Trophoblast cell (in vitro differentiated cells and primary cell): ENCODE measurements around the gene FSD2.

ENCODE experiments used
- DNase-seq, 2 donors: peaks; one replicate each; pipeline ENCODE4 v3.0.0-alpha.2; 2016
- H2AFZ ChIP-seq: 2 replicates; pipeline ENCODE4 v1.6.1; 2013; ENCODE audit warnings: low read length, moderate library complexity, mild to moderate bottlenecking; ENCODE audit not compliant: insufficient read depth, poor library complexity
- H2AK5ac ChIP-seq: 2 replicates; pipeline ENCODE4 v1.6.1; 2013; ENCODE audit warnings: mild to moderate bottlenecking, low read length
- H2BK120ac ChIP-seq: 2 replicates; pipeline ENCODE4 v1.6.1; 2013; ENCODE audit warnings: low read length, mild to moderate bottlenecking, moderate library complexity; ENCODE audit not compliant: insufficient read depth, poor library complexity
- H2BK12ac ChIP-seq: 2 replicates; pipeline ENCODE4 v1.6.1; 2013; ENCODE audit warnings: mild to moderate bottlenecking, low read length, moderate library complexity
- H2BK5ac ChIP-seq: 2 replicates; pipeline ENCODE4 v1.6.1; 2013; ENCODE audit warnings: low read length, low read depth, moderate library complexity, mild to moderate bottlenecking; ENCODE audit not compliant: poor library complexity
- H3K14ac ChIP-seq: 2 replicates; pipeline ENCODE4 v1.6.1; 2013; ENCODE audit warnings: mild to moderate bottlenecking, low read length
- H3K18ac ChIP-seq: 2 replicates; pipeline ENCODE4 v1.6.1; 2013; ENCODE audit warnings: mild to moderate bottlenecking, low read length
- H3K23ac ChIP-seq: 2 replicates; pipeline ENCODE4 v1.6.1; 2013; ENCODE audit warnings: low read length
- H3K27ac ChIP-seq: 2 replicates; pipeline ENCODE4 v1.5.1; 2013; ENCODE audit warnings: low read depth, mild to moderate bottlenecking, inconsistent platforms, low read length, moderate library complexity
- H3K27me3 ChIP-seq: 2 replicates; pipeline ENCODE4 v1.6.1; 2013; ENCODE audit warnings: inconsistent platforms, mild to moderate bottlenecking, low read length, moderate library complexity; ENCODE audit not compliant: insufficient read depth
- H3K36me3 ChIP-seq, 2 experiments: 1 replicate in 1 of 2; 2 replicates in 1 of 2; pipeline ENCODE4 v1.6.1; 2013; ENCODE audit warnings: low read length in 2 of 2, mild to moderate bottlenecking in 2 of 2, moderate library complexity in 1 of 2; ENCODE audit not compliant: insufficient read depth in 2 of 2, control insufficient read depth in 1 of 2
- H3K4ac ChIP-seq: 2 replicates; pipeline ENCODE4 v1.6.1; 2013; ENCODE audit warnings: low read depth, mild to moderate bottlenecking, low read length, moderate library complexity
- H3K4me1 ChIP-seq, 2 experiments: 1 replicate in 1 of 2; 2 replicates in 1 of 2; pipeline ENCODE4 v1.6.1; 2013; ENCODE audit warnings: low read length in 2 of 2, mild to moderate bottlenecking in 2 of 2, moderate library complexity in 1 of 2; ENCODE audit not compliant: insufficient read depth in 2 of 2, control insufficient read depth in 1 of 2
- H3K4me2 ChIP-seq: 2 replicates; pipeline ENCODE4 v1.6.1; 2013; ENCODE audit warnings: inconsistent platforms, mild to moderate bottlenecking, low read length, moderate library complexity
- H3K4me3 ChIP-seq: 2 replicates; pipeline ENCODE4 v1.5.1; 2013; ENCODE audit warnings: mild to moderate bottlenecking, low read depth, low read length, inconsistent platforms
- H3K79me1 ChIP-seq: one replicate; pipeline ENCODE4 v1.6.1; 2013; ENCODE audit warnings: low read length
- H3K79me2 ChIP-seq: 2 replicates; pipeline ENCODE4 v1.6.1; 2013; ENCODE audit warnings: low read length, mild to moderate bottlenecking; ENCODE audit not compliant: control insufficient read depth, insufficient read depth, poor library complexity
- H3K9ac ChIP-seq: 2 replicates; pipeline ENCODE4 v1.6.1; 2013; ENCODE audit warnings: mild to moderate bottlenecking, low read length
- H3K9me3 ChIP-seq: 2 replicates; pipeline ENCODE4 v1.6.1; 2013; ENCODE audit warnings: low read depth, mild to moderate bottlenecking, control low read depth, inconsistent platforms, low read length; ENCODE audit not compliant: insufficient read depth
- H4K12ac ChIP-seq: 2 replicates; pipeline ENCODE4 v1.6.1; 2013; ENCODE audit warnings: low read depth, mild to moderate bottlenecking, low read length, moderate library complexity
- H4K8ac ChIP-seq: 2 replicates; pipeline ENCODE4 v1.6.1; 2013; ENCODE audit warnings: low read depth, mild to moderate bottlenecking, low read length, moderate library complexity
- H4K91ac ChIP-seq: one replicate; pipeline ENCODE4 v1.6.1; 2013; ENCODE audit warnings: low read depth, mild to moderate bottlenecking, low read length, moderate library complexity
- WGBS: extraction: QIAGEN DNeasy Blood & Tissue Kit; methylation state at CpG from one replicate; pipeline ENCODE4 v1.1.7; 2013; ENCODE audit warnings: missing lambda C conversion rate; ENCODE audit not compliant: insufficient read length, insufficient coverage; ENCODE audit errors: extremely low coverage; 5-methylcytosine and 5-hydroxymethylcytosine counted together

Gene FSD2

GRCh38 chr15:82851306-82851850 is 45.5 kb upstream of the FSD2 start:
- no peak for DNase-seq
- no CpG with 5 or more reads among the region's 14 CpGs for WGBS
- H2BK5ac ChIP-seq, result no peak overlapping the region
- H3K9ac ChIP-seq, result no peak overlapping the region
- H3K4ac ChIP-seq, result no peak overlapping the region
- H2AK5ac ChIP-seq, result no peak overlapping the region
- no peaks in the 10 kb centered on the region for H3K36me3 ChIP-seq
- H2BK12ac ChIP-seq, result no peak overlapping the region
- no peak overlapping the region for H2AFZ ChIP-seq
- no peak overlapping the region for H3K14ac ChIP-seq
- no peak overlapping the region for H3K4me3 ChIP-seq
- no peak overlapping the region for H4K12ac ChIP-seq
- H3K79me1 ChIP-seq, result no peaks in the 10 kb centered on the region
- H3K9me3 ChIP-seq, result peaks cover 2% of the 10 kb centered on the region
- H3K4me2 ChIP-seq, result no peak overlapping the region
- H3K18ac ChIP-seq, result no peak overlapping the region
- no peak overlapping the region for H2BK120ac ChIP-seq
- H3K23ac ChIP-seq, result no peak overlapping the region
- no peak overlapping the region for H3K27ac ChIP-seq
- H4K8ac ChIP-seq, result no peak overlapping the region
- H3K27me3 ChIP-seq, result no peaks in the 10 kb centered on the region
- peaks cover 10 to 12% of the 10 kb centered on the region in 2 experiments for H3K4me1 ChIP-seq
- no peaks in the 10 kb centered on the region for H3K79me2 ChIP-seq
- H4K91ac ChIP-seq, result no peak overlapping the region

GRCh38 chr15:82850731-82851130 is 44.9 kb upstream of the FSD2 start:
- no peak overlapping the region for H3K9ac ChIP-seq
- no peak overlapping the region for H4K91ac ChIP-seq
- no peak overlapping the region for H3K4me3 ChIP-seq
- no peak overlapping the region for H4K12ac ChIP-seq
- H2BK5ac ChIP-seq, result no peak overlapping the region
- no peak overlapping the region for H3K27ac ChIP-seq
- H3K4me2 ChIP-seq, result no peak overlapping the region
- no peak overlapping the region for H3K23ac ChIP-seq
- DNase-seq, result no peak
- no peaks in the 10 kb centered on the region for H3K27me3 ChIP-seq
- H2BK12ac ChIP-seq, result no peak overlapping the region
- no CpG with 5 or more reads among the region's 7 CpGs for WGBS
- no peak overlapping the region for H3K4ac ChIP-seq
- H3K14ac ChIP-seq, result no peak overlapping the region
- H2AFZ ChIP-seq, result no peak overlapping the region
- H3K4me1 ChIP-seq, result peaks cover 10 to 11% of the 10 kb centered on the region in 2 experiments
- no peaks in the 10 kb centered on the region for H3K79me2 ChIP-seq
- peaks cover 2% of the 10 kb centered on the region for H3K9me3 ChIP-seq
- no peaks in the 10 kb centered on the region for H3K79me1 ChIP-seq
- no peak overlapping the region for H2AK5ac ChIP-seq
- no peaks in the 10 kb centered on the region for H3K36me3 ChIP-seq
- no peak overlapping the region for H3K18ac ChIP-seq
- no peak overlapping the region for H4K8ac ChIP-seq
- no peak overlapping the region for H2BK120ac ChIP-seq

- Histone ChIP-seq H3K18ac (no peak overlapping the region), H3K23ac (no peak overlapping the region), H4K8ac (peak overlapping the region; percentile 75), H3K4me3 (no peak overlapping the region), H3K4ac (no peak overlapping the region), H2BK120ac (no peak overlapping the region), H3K27ac (no peak overlapping the region), H4K91ac (peak overlapping the region; percentile 34), H3K79me1 (no peaks in the 10 kb centered on the region), H3K4me2 (peak overlapping the region; percentile 11), H3K9ac (no peak overlapping the region), H4K12ac (peak overlapping the region; percentile 41), H3K9me3 (peaks cover 2% of the 10 kb centered on the region), H2AFZ (peak overlapping the region; percentile 72), H3K27me3 (no peaks in the 10 kb centered on the region), H3K14ac (peak overlapping the region; percentile 27), H3K79me2 (no peaks in the 10 kb centered on the region), H2AK5ac (no peak overlapping the region), H3K4me1 (peaks cover 4 to 6% of the 10 kb centered on the region in 2 experiments), H2BK5ac (no peak overlapping the region), H2BK12ac (peak overlapping the region; percentile 2), H3K36me3 (no peaks in the 10 kb centered on the region)
- DNase-seq, result peak; percentile 67 to 77
- WGBS, result no CpG with 5 or more reads among the region's 23 CpGs
Measured at GRCh38 chr15:82849556-82850512, 44.0 kb upstream of the FSD2 start.

- WGBS, result no CpG with 5 or more reads among the region's 9 CpGs
- no peaks in the 10 kb centered on the region for H3K27me3 ChIP-seq
- no peak overlapping the region for H3K18ac ChIP-seq
- H4K91ac ChIP-seq, result no peak overlapping the region
- no peak overlapping the region for H2BK5ac ChIP-seq
- no peak overlapping the region for H2AFZ ChIP-seq
- no peak overlapping the region for H3K23ac ChIP-seq
- no peak overlapping the region for H2BK120ac ChIP-seq
- H4K8ac ChIP-seq, result no peak overlapping the region
- DNase-seq, result no peak
- H3K4me1 ChIP-seq, result peaks cover 4 to 6% of the 10 kb centered on the region in 2 experiments
- H3K36me3 ChIP-seq, result no peaks in the 10 kb centered on the region
- H3K4me3 ChIP-seq, result no peak overlapping the region
- peaks cover 1% of the 10 kb centered on the region for H3K9me3 ChIP-seq
- no peaks in the 10 kb centered on the region for H3K79me1 ChIP-seq
- H4K12ac ChIP-seq, result no peak overlapping the region
- H3K4ac ChIP-seq, result no peak overlapping the region
- no peak overlapping the region for H3K4me2 ChIP-seq
- H3K27ac ChIP-seq, result no peak overlapping the region
- no peak overlapping the region for H3K14ac ChIP-seq
- no peak overlapping the region for H3K9ac ChIP-seq
- no peak overlapping the region for H2BK12ac ChIP-seq
- no peak overlapping the region for H2AK5ac ChIP-seq
- no peaks in the 10 kb centered on the region for H3K79me2 ChIP-seq
Measured at GRCh38 chr15:82848241-82848993, 42.5 kb upstream of the FSD2 start.
